Measurements from ENCODE around the gene NSD2. TPM values are rescaled to one million over a fixed set of nuclear protein-coding genes. Genes with fewer than 3 reads are reported as not detected.

Gene NSD2
- total RNA-seq, 1 experiment from 2014 or later = 69.0 TPM

DNA sequence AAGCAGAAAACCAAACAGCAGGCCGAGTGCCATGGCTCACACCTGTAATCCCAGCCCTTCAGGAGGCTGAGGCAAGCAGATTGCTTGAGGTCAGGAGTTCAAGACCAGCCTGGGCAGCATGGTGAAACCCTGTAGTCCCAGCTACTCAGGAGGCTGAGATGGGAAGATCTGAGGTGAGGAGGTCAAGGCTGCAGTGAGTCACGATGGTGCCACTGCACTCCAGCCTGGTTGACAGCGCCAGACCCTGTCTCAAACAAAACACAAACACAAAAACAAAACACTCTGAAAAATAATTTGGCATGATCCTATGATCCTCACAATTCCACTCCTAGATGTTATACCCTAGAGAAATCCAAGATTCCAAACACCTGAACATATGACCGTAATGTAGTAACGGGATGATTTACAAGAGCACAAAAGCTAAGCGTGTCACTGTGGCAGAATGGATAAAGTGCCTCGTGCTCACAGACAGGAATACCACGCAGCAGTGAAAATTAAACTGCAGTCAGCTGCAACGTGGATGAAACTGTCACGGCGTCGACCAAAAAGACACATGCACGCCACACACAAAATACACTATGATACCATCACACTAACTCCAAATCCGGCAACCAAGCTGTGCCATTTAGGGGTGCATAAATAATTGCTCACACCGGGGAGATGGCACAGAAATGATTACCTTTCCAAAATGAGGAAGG is 135.9 kb downstream of the NSD2 start:
- H3K4me3 ChIP-seq (ENCODE audit: low read length) = peak overlapping the region; percentile 77
- POLR2A ChIA-PET (ENCODE audit: unreplicated experiment) = no interaction called here
- H3K9me3 ChIP-seq (ENCODE audit: low read length) = no peaks in the 10 kb centered on the region
- H4K20me1 ChIP-seq (ENCODE audit: low read length) = peaks cover 16% of the 10 kb centered on the region; the same call in 1 of the 2 replicates
- no peaks in the 10 kb centered on the region for H3K27me3 ChIP-seq (ENCODE audit: low read length)
- H3K36me3 ChIP-seq (ENCODE audit: low read depth, low read length) = no peaks in the 10 kb centered on the region
- H3K79me2 ChIP-seq (ENCODE audit: low read length) = peaks cover 65% of the 10 kb centered on the region
- intact Hi-C loops (cut with micrococcal nuclease) = no loop called here
- BruUV-seq (replicated peaks) = TSS peak; percentile 44
- ATAC-seq = no peak
- peaks cover 14% of the 10 kb centered on the region for H3K4me1 ChIP-seq (ENCODE audit: insufficient read depth, low read length)
- TF ChIP-seq EZH2 (IDR thresholded peaks at IDR 0.05; ENCODE audit: low read length, unreplicated experiment) = no peak
- no peak for TF ChIP-seq CTCF (conservative IDR thresholded peaks at IDR 0.05; ENCODE audit: low read depth, low read length)
- TF ChIP-seq EZH2phosphoT487 (IDR thresholded peaks at IDR 0.05; ENCODE audit: borderline replicate concordance, low read length) = no peak
- no peaks in the 10 kb centered on the region for H3K9me2 ChIP-seq (replicated peaks; ENCODE audit: low read length)
- CTCF ChIA-PET = no interaction called here
- peak overlapping the region; percentile 87; the same call in 1 of the 2 replicates for H3K9ac ChIP-seq (ENCODE audit: low read length)
- no peaks in the 10 kb centered on the region for H3F3A ChIP-seq (ENCODE audit: low read length, unreplicated experiment)
- DNase-seq = no peak
- H3K27ac ChIP-seq (ENCODE audit: low read length) = no peak overlapping the region
- H2AFZ ChIP-seq (ENCODE audit: low read length) = no peak overlapping the region
- H3K4me2 ChIP-seq (ENCODE audit: low read length) = peak overlapping the region; percentile 100

GRCh38 chr4:2007804-2008670 is 136.8 kb downstream of the NSD2 start:
- no peak overlapping the region; the same call in 1 of the 2 replicates for H3K27ac ChIP-seq (ENCODE audit: low read length)

More at GRCh38 chr4:2007804-2008670, 136.8 kb downstream of the NSD2 start:
- CTCF ChIA-PET = no interaction called here
- no peak for TF ChIP-seq EZH2 (IDR thresholded peaks at IDR 0.05; ENCODE audit: low read length, unreplicated experiment)
- no peak for TF ChIP-seq EZH2phosphoT487 (IDR thresholded peaks at IDR 0.05; ENCODE audit: borderline replicate concordance, low read length)
- no peak for TF ChIP-seq CTCF (conservative IDR thresholded peaks at IDR 0.05; ENCODE audit: low read depth, low read length)
- peaks cover 14% of the 10 kb centered on the region for H3K4me1 ChIP-seq (ENCODE audit: insufficient read depth, low read length)
- no peaks in the 10 kb centered on the region for H3K9me3 ChIP-seq (ENCODE audit: low read length)
- POLR2A ChIA-PET (ENCODE audit: unreplicated experiment) = no interaction called here
- no peak for DNase-seq
- no peaks in the 10 kb centered on the region for H3K36me3 ChIP-seq (ENCODE audit: low read depth, low read length)
- no peaks in the 10 kb centered on the region for H3K9me2 ChIP-seq (replicated peaks; ENCODE audit: low read length)
- H2AFZ ChIP-seq (ENCODE audit: low read length) = peak overlapping the region; percentile 76
- intact Hi-C loops (cut with micrococcal nuclease) = no loop called here
- peaks cover 56% of the 10 kb centered on the region for H3K79me2 ChIP-seq (ENCODE audit: low read length)
- H3K4me3 ChIP-seq (ENCODE audit: low read length) = peak overlapping the region; percentile 77
- no peak for ATAC-seq
- H3K4me2 ChIP-seq (ENCODE audit: low read length) = peak overlapping the region; percentile 100
- peak overlapping the region; percentile 87 for H3K9ac ChIP-seq (ENCODE audit: low read length)
- BruUV-seq (replicated peaks) = no TSS peak
- no peaks in the 10 kb centered on the region for H3K27me3 ChIP-seq (ENCODE audit: low read length)
- no peaks in the 10 kb centered on the region for H3F3A ChIP-seq (ENCODE audit: low read length, unreplicated experiment)
- H4K20me1 ChIP-seq (ENCODE audit: low read length) = peaks cover 16% of the 10 kb centered on the region; the same call in 1 of the 2 replicates
